Kasumi-1 (cell line): ENCODE results near the gene E2F4.

ENCODE experiments used
- DNase-seq, 2 experiments: peaks; one replicate each; lab custom pipeline; 2025; lab: John Stamatoyannopoulos, UW

E2F4 gene

GRCh38 chr16:67173808-67174705 is 17.9 kb upstream of the E2F4 start:
- DNase-seq: peak; percentile 54 to 71

DNA sequence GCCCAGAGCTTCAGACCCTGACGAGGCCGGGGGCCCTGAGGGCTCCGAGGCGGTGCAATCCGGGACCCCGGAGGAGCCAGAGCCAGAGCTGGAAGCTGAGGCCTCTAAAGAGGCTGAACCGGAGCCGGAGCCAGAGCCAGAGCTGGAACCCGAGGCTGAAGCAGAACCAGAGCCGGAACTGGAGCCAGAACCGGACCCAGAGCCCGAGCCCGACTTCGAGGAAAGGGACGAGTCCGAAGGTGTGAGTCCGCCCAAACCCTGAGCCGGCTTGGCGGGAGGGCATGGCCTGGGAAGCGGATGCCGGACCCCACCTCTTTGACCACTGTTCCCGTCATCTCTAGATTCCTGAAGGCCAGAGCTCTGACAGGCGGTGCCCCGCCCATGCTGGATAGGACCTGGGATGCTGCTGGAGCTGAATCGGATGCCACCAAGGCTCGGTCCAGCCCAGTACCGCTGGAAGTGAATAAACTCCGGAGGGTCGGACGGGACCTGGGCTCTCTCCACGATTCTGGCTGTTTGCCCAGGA is 17.2 kb upstream of the E2F4 start:
- no peak for DNase-seq

DNA sequence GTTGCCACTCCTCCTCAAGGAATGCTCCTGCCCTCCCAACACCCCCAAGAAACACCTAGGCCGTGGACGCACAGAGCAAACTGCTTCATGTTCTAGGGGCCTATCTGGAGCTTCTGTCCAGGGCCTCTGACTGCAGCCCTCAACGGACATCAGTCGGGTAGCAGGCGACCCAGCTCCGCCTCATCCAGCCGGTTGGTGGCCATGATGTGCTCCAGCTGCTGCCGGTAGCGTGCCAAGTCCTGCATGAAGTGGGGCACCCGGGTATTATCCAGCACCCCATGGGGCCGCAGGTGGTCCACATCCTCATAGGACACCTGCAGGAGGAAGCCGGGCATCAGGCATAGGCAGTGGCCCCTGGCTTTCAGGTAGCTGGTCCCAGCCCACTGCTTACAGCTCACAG is 15.3 kb upstream of the E2F4 start:
- DNase-seq: no peak

DNA sequence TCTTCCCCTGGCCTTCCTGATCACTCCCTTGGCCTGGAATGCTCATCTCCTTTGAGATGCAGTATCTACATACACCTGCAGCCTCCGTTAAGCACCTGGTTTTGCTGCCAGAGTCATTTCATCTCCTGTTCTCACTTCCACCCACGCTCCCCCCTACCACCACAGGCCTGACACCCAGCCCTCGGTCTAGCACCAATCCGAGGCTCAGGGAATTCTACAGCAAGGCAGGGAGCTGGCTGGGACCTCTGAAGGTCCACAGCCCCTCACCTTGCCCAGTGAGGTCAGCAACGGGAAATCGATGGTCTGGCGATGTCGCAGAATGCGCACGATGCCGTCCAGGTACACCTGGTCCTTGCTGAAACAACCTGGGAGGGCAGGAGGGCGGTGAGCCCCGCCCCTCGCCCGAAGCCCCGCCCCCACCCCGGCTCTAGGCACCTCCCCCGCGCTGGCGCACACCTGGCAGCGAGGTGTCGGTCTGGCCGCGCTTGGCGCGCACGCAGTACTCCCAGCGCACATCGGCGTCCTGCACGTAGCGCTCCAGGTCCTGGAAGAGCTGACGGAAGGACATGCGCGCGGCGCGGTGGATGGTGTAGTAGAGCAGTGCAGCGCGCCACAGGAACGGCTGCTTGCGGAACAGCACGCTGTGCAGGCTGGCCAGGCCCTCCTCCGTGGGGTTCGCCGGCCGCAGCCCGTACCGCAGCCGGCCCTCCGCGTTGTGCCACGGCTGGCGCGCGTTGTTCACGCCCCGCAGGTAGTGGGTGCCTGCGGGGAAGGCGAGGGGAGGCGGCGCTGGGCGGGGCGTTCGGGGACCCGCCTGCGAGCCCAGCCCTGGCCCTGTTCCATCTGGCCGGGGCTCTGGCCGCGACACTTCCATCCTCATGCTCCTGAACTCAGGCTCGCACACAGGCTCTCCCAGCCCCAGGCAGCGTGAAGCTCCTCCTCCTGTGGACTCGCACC is 13.9 kb upstream of the E2F4 start:
- DNase-seq: peak; percentile 37 to 55

DNA sequence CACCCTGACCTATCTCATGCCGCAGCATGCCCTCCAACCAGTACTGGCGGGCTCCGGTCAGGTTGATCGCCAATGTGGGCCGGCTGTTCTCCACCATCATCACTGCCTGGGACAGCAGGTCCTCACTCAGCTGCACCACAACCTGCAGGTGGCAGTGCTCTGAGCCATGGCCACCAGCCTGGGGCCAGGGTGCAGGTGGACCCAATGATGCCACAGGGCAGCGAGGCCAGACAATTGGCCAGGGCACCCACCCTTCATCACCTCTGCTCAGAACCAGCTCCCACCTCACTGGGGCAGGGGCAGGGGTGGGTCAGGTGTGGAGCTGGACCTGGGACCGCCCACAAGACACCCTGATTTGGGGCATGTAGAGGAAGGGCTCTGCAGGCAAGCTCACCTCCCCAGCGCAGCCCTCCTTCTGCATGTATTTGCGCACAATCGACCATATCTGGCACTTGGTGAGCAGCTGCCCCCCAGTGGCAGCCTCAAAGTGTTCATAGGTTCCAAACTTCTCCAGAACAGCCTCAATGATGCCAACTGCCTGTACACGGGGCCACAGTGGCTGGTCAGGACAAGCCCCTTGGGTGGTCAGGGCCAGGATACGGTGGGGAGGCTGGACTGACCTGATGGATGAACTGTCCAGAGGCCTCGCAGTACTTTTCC is 12.4 kb upstream of the E2F4 start:
- DNase-seq: peak; percentile 44 to 48

GRCh38 chr16:67180166-67180565 is 11.8 kb upstream of the E2F4 start:
- DNase-seq: no peak

DNA sequence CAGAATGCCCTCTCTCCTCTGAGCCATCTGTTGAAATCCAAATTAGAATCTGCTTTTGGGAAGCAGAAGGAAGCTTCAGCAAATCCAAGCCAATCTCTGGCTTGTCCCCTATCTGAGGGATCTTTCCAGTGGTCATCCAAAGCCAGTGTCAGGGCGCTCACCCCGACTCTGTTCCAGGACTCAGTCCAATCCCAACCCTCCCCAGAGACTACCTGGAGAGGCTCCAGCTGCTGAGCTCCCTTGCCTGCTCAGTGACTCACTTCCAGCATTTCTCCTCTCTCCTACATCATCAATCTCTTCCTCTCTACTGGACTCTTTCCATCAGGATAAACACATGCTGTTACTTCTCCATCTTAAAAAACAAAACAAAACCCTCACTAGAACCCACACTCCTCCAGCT is 10.6 kb upstream of the E2F4 start:
- DNase-seq: no peak

DNA sequence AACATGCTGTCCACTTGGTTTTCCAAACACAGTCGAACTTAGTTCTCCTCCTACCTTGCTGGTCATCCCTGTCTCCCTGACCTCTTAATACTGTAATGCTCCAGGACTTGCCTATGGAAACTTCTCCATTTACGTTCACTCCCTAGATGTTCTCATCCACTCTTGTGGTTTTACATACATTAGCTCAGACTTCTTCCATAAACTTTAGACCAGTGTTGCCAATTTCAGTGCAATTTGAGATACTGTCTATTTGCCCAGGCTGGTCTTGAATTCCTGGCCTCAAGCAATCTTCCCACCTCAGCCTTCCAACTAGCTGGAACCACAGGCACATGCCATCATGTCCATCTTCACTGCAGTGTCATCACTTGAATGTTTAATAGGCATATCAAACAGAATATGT is 9.7 kb upstream of the E2F4 start:
- no peak for DNase-seq

DNA sequence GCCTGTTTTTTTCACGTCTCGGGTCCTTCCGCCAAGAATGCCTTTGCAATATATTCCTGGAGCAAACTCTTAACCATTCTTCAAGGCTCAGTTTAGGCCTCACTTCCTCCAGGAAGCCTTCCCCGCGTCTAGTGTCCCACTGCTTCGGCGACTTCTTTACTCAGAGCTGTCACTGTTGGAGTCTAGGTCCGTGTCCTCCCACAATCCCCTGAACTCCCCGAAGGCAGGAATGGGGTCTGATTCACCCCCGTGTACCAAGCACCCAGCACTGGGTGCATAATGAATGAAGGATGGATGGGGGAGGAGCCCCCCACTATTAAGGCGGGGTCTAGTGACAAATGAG is 8.7 kb upstream of the E2F4 start:
- no peak for DNase-seq

DNA sequence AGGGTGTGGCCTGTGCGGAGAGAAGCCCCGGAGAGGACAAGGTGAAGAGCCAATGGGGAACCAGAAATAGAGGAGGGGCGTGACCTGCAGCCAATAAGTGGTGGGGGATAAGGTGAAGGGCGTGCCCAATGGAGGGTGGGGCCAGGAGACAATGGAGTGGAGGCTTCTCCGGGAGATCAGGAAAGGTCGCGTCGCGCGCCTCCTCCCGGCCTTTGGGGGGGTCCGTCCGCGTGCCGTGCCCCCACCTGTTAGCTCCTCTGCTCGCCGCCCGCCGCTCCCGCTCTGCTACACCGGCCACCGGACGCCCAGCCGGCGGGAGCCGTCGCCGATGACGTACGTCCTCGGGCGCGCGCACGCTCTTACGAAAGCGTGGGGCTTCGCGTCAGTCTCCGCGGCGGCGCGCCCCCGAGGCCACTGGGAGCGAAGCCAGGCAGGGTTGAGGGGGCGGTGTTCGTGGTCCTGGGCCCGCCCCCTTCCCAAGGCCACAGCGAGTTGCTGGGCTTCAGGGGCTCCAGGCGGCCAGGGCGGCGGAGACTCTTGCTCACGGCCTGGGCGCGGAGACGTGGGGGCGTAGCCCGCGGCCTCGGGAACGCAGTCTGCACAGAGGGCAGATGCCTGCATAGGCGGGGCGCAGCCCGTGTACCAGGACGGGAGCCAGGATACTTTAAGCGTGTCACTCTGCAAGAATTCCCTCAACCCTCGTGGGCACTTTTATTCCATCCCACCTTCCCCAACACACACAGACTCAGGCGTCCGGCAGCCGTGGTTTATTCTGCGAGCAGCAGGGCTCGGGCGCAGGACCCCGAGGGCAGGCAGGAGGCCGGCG is 8.1 kb upstream of the E2F4 start, which contains the start of gene MATCAP1:
MATCAP1 (minus strand) TSS at position 337 of the 826 bp plus-strand sequence. CDS start 3,353 bp downstream, outside the sequence.
- DNase-seq: peak; percentile 98 to 99

DNA sequence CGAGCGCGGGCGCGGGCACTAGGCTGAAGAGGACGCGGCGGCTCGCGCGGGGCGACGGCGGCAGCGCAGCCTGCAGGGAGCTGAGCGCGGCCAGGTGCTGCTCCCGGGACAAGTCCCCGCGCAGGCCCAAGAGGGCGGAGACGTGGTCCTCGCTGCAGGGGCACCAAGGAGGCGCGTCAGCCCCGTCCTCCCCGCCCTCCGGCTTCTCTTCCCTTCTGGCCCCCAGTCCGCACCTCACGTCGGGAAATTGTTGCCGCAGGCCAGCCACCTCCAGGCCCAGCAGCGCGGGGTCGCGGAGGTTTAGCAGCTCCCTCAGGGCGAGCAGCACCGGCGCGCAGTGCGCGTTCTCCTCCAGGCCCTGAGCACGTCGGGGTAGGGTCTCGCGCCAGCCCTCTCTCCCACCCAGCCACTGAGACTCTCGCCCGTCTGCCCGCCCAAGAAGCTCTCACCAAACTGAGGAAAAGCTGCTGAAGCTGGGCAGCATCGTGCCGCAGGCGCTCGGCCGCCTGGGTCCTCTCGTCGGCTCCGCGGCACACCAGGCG is 7.4 kb upstream of the E2F4 start:
- no peak for DNase-seq

DNA sequence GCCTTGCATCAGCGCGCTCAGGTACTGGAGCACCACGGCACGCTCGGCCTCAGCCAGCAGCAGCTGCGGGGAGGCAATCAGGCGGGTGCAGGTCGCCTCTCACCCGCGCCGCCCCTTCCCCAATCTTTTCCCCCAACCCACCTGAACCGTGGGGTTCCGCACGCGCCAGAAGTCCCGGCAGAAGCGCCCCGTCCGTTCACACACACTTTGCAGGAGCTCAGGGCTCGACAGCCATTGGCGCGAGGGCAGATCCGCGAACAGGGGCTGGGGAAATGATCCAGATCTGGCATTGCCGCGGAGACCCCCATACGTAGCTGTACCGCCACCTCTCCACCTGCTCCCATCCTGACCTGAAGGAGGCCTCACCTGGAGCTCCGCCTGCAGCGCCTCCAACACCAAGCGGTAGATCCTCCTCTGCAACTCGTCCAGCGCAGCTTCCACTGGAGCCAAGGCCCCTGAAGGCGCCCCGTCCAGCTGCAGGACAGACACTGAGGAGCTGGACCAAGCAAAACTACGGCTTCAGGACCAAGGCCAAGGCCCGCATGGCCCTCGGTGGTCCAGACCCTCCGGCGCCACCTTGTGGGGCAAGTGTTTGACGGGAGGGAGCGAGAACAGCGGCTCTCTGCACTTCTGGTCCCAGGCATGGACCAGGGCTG is 6.8 kb upstream of the E2F4 start:
- peak; percentile 75 to 77 for DNase-seq

DNA sequence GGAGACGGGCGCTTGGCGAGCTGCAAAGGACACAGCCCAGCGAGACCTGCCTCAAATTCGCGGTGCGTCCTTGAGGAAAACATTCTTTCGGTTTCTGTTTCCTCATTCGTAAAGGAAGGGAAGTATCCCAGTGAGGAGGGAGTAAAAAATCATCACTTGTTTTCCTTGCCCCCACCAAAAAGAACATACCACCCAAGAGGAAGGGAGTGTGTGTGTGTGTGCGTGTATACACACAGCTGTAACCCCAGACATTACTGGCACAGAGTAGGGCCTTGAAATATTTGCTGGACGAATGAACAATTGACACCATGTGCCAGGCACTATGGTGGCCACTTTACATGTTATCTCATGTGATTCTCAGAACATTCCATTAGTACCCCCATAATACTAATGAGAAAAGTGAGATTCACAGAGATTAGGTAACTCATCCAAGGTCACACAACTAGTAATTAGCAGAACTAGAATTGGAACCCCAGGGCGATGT is 6.3 kb upstream of the E2F4 start:
- DNase-seq: no peak

GRCh38 chr16:67186550-67186950 is 5.4 kb upstream of the E2F4 start:
- DNase-seq: no peak

DNA sequence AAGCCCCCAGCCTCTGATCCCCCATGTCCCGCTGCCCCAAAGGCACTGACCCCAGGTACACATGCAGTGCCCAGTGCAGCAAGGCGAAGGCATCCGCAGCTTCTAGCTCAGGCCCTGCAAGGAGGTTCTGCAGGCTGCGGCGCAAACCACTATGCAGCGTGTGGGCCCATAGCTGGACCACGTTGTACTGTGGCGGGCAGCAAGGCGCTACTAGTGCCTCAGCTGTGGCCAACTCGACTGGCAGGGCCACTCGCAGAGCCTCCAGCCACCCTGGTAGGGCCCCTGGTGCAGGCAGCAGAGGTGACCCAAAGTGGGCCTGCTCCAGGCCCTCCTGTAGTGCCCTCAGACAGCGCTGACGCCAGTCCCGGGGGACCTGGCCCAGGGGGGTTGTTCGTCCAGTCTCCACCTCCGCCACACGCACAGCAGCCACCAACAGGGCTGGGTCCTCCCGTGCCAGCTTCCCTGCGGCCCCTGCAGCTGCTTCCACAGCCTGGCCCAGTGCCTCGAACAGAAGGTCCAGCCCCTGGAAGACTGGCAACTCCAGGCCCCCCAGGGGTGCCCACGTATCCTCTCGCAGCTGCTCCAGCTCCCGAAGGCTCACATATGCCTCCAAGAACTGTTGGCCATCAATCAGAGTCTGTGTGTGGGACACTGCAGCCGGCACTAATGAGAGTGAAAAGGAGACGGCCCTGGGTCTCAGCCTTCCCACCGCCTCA is 4.6 kb upstream of the E2F4 start:
- no peak for DNase-seq

- DNase-seq: no peak
Observed at GRCh38 chr16:67188323-67188722, 3.6 kb upstream of the E2F4 start.

- no peak for DNase-seq
Observed at GRCh38 chr16:67188798-67189197, 3.2 kb upstream of the E2F4 start.

DNA sequence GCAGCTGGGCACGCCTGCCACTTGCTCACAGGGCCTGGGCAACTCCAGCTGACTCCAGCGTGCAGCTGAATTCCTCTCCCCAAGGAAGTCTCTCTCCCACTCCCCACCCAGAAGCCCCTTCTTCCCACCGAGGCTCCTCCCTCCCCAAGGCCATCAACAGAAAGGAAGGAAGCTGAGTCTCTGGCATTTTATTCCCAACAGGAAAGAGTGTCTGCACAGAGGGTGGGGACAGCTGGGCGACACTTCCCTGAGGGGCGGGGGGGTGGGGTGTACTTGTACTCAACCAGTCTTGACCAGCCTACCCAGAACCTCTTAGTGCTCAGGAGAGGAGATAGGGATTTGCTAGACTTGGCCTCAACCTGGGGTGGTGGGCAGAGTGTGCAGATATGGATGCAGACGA is 1.9 kb upstream of the E2F4 start, which contains the start of gene EXOC3L1:
EXOC3L1 (minus strand) TSS at position 96 of the 400 bp plus-strand sequence. CDS start 460 bp downstream, outside the sequence.
- no peak for DNase-seq
